ENCODE data around the gene HCFC1R1.

Gene HCFC1R1

DNA sequence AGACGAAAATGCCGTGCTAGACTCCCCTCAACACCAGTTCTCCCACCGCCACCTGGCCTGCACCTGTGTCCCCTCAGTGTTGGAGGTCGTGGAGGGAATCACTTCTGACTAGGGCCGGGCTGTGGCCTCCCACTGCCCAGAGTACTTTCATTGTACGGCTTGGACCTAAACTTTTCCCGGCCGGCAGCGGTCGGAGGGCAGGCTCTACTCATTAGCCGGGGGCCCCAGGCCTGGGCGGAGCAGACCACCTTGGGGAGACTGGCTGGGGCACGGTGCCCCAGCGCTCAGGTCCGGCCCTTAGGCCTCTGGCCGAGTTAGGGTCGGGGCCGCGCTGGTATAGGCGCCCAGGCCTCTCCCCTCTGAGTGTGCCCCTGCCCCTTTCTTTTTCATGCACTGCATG is 6.4 kb downstream of the HCFC1R1 start:
- no peak for DNase-seq

DNA sequence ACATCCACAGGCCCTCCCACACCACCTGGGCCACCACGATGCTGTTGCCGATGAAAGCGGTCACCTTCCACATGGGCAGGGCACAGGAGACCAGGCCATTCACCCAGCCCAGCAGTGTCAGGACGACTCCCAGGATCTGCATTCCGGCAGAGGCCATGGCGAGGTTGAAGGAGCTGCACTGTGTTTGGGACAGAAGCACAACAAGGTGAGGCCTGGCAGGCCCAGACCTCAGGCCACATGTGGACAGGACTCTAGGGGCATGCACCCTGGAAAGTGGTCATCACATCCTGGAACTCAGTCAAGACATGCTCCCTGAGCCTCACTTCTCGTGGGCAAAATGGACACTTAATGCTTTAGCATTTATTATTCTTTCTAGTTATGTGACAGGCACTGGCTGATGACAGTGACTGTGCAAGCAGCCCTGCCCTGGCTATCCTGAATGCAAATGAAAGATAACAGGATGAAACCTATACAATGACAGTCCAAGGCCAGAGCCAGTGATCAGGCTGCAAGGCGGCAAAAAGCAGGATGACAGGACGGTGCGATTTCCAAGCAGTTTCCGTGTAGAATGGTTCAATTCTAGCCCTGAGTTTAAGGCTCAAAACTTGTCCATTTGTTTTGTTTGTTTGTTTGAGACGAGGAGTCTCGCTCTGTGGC is 7.7 kb downstream of the HCFC1R1 start:
- no peak for DNase-seq

DNA sequence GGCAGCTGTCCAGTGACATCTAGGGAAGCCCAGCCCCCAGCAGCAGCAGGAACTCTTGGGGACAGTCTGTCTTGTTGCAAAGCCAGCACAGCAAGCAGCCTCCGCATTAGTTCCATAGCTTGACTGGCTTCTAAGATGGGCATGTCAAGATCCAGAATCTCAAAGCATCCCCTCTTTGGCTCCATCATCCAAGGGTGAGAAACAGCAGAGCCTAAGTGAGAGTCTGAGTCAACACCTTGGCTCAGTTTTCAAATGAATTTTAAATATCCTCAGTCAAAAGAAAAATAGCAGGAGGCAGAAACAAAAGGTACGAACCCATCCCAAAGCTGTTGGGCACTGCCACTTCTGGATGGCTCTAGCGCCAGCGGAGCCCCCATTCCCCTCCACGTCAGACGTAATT is 8.8 kb downstream of the HCFC1R1 start:
- no peak for DNase-seq

DNA sequence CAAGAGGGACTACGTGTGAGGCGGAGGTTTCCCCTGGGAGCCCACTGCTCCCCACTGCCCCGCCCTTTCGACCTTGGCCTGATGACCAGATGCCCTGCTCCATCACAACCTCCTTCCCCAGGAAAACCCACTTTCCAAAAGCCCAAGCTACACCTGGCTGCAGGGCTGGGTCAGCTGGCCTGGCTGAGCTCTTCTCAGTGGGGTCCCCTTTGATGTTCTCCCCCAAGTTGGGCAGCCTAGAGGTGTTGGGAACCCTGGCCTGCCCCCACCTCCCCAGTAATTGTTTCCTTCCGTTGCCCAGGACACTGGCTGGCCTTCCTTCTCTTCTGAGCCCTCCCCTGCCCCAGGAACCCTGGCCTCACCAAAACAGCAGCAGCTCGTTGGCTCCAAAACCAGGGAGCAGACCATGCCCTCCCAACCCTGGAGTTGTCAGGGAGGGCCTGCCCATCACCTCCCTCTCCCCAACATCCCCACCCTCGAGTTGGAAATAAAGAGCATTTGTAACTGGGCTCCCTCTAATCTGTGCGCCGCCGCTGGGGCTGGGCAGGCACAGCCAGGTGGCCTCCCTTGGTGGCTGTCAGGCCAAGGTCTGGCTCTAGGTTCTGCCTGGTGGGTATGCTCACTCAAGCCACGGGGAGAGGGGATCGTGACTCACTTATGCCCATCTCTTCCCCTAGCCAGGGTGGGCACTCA is 9.6 kb downstream of the HCFC1R1 start:
- DNase-seq, result no peak

DNA sequence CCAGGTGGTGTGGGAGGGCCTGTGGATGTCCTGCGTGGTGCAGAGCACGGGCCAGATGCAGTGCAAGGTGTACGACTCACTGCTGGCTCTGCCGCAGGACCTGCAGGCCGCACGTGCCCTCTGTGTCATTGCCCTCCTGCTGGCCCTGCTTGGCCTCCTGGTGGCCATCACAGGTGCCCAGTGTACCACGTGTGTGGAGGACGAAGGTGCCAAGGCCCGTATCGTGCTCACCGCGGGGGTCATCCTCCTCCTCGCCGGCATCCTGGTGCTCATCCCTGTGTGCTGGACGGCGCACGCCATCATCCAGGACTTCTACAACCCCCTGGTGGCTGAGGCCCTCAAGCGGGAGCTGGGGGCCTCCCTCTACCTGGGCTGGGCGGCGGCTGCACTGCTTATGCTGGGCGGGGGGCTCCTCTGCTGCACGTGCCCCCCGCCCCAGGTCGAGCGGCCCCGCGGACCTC is 10.2 kb downstream of the HCFC1R1 start:
- DNase-seq, result no peak

DNA sequence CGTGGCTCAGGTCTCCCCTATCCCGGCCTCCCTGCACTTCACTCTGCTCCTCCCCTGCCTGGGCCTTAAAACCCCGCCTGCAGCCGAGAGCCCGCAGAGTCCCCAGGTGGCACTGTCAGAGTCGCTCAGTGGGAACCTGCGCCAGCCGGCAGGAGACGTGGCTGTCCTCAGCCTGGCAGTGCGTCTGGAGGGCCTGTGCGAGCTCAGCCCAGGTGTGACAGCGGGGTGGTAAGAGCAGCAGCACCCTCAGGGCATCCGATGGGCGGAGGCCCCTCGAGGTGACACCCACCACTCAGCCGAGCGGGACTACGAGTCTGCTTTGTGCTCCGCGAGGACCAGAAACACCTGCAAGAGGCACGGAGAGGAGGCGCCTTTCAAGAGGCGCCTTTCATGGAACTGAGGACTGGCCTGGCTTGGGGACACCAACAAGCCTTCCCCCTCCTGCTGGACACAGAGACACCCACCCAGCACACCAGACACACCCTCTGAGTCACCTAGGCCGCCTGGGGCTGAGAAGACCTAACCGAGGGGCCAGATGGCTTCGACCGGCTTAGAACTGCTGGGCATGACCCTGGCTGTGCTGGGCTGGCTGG is 10.8 kb downstream of the HCFC1R1 start, which contains the start of gene CLDN9:
Gene CLDN9, plus strand, starts transcription at position 96 of the 593 bp plus-strand sequence. Its CDS starts 440 bp downstream, at position 536.
- no peak for DNase-seq

DNA sequence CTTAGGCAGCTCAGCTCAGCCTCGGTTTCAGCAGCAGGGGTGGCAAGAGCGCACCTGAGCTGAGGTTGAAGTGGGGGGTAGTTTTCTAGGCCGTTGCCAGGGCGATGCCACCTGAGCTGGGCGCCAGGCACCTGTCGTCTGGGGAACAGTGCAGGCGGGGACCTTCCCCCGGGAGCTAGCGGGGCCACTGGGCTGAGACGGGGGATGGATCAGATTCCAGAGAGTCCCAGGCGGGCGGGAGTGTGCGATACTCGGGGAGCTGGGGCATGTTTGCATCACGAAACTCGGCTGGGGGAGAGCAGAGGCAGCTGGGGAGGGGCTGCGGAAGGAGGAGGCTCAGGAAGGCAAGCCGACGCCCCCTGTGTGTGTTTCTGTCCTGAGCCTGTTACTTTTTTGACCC is 11.5 kb downstream of the HCFC1R1 start:
- DNase-seq, result no peak

DNA sequence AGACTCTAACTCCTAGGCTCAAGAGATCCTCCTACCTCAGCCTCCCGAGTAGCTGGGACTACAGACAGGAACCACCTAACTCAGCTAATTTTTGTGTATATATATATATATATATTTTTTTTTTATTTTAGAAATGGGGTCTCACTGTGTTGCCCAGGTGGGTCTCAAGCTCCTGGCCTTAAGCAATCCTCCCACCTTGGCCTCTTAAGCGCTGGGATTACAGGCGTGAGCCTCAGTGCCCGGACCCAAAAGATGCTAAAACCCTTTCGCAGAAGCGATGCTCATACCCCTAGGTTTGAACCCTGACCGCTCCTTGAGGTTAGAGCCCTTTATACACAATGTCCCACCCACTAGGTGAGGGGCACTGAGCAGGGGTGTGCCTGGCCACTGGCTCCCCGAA is 13.2 kb downstream of the HCFC1R1 start:
- DNase-seq, result no peak

DNA sequence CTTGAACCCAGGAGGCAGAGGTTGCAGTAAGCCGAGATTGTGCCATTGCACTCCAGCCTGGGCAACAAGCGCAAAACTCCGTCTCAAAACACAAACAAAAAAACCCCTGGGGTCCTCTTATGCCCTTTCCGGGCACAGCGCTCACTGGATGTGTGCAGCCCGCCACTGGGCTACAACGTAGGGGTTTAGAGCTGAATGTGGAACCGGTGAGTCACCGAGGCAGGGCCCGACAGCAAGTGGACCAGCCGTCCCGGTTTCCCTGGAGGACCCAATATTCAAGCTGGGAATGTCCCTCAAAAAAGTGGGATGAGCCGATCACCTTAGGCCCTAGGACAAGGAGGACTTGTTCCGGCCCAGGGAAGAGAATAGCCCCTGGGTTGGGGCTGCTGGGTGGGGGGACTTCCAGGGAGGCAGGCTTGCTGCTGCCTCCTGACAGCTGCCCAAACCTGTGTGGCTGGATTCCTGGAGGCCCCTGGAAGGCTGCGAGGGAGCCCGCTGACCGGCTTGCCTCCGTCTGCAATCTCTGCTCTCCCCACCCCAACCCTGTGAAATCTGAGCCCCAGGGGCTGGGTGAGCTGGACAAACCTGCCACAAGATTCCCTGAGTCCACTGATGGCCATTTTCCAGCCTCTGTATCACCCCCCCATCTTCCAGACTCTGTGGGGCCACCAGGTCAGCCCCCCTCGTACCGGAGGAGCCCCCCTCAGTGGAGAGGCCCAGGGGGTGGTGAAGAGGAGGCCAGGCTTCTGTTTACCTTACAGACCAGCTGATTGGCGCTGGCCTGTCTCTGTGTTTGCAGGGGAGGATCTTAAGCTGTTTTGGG is 14.0 kb downstream of the HCFC1R1 start:
- DNase-seq, result no peak

DNA sequence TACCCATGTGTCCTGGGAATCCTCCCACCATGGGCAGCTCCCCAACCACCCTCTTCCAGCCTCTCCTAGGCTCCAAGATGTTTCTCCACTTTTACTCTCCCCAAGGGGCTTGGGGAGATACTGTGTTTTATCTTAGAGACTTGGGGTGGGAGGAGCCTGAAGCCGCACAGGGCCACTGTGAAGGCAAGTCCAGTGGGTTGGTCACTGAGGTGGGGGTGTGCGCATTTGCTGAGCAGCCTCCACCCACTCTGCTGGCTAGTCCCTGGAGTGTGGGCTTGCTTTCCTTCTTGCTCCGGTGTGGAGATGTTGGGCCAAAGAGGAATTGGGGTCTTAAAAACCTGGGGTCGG is 15.1 kb downstream of the HCFC1R1 start:
- DNase-seq, result no peak

DNA sequence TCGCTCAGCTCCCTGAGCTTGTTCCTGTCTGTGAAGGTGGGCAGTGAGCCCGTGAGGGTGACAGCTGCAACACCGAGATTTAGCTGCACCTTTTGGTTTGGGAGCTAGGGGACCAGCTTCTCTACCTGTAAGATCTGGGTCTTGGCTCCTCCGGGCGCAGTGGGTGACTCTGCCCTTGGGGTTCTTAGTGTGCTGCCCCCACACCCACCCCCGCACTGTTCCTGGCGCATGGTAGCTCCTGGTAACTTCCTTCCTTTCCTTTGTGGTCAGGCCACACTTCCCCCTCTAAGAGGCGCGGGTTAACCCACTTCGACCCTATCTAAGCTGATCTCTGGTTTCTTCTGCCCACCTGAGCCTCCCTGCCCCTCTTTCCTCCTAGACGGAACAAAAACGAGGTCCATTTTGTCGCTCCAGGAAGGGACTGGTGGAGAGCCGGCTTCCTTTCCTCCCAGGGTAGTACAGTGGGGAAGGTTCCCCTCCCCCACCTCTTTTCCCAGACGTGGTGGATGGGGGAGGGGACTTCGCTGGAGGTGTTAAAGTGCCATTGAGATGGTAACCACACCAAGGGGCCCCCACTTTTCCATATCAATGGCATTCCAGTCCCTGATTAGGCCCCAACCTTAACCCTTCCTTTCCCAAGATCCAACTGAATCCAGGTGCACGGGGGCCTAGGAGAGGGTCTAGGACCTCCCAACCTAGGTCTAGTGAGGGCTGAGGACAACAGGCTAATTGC is 15.6 kb downstream of the HCFC1R1 start:
- DNase-seq, result no peak

DNA sequence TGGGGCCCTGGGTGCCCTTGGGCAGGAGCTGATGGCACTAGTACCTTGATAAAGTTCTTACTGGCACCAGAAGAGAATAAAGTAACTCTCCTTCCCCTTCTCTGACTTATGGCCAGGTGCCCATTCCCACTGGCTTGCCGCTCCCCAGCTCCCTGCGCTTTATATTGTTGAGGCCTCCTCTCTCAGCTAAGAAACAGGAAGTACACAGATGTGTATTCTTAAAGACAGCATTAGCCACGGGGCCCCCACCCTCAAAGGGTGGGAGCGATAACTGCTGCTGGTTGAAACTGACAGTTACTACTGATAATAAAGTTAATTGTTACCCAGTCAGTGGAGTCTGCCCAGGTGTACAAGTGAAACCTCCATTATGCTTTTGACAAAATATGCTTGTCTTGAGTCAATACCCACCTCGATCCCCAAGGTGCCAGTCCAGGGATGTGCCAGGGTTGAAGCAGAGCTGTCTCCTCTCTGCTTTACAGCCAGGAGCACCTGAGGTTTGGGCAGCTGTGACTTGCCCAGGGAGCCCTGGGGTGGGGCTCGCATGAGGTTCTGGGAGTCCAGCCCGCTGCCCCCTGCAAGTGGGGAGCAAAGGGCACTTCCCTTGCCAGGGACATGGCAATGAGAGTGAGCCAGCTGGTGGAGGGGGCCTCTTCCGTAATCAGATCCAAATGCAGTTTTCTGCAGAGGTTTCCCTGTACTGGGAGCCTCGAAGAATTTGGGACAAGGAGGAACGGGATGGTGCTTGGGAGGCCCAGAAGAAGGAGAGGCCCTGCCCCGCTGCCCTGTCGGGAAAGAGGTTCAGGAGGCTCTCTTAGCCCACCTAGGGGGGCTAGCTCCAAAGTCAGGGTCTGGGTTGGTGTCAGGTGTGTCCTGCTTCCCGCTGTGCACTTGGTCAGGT is 16.4 kb downstream of the HCFC1R1 start:
- DNase-seq, result no peak

DNA sequence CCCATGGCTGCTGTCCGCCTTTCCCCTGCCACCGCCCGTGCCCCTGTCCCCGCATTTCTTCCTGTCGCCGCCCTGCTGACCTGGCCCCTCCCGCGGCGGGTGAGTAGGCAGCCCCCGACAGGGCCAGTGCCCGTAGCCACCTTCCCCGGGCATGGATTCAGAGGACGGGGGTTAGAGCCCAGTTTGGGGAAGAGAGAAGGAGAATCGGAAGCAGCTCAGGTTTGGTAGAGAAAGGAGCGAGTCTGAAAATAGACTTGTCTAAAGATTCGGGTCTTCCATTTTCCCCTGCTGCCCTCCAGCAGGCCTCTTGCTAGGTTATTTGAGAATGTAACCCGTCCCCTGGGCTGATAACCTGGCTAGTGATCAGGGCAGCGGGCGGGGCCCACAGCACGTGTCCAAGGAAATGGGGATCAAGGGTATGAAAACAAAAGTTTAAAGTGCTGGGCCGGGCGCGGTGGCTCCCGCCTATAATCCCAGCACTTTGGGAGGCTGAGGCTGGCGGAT is 18.9 kb downstream of the HCFC1R1 start:
- DNase-seq, result no peak

DNA sequence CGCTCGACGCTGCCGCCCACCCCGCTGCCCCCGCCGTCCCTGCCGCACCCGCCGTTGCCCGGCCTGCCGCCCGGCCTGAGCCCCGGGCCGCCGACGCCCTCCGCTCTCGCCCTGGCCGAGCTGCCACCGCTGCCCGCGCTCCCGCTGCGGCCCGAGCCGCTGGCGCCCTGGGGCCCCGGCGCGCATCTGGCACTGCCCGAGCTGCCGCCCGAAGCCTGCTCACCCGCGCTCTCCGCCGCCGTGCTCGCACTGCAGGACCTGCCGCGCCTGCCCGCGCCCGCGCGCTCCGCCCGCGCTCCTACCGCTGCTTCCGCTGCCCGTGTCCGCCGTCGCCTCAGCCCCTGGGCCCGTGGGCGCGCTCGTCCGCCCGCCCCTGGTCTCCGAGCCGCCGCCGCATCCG is 19.4 kb downstream of the HCFC1R1 start:
- no peak for DNase-seq

DNA sequence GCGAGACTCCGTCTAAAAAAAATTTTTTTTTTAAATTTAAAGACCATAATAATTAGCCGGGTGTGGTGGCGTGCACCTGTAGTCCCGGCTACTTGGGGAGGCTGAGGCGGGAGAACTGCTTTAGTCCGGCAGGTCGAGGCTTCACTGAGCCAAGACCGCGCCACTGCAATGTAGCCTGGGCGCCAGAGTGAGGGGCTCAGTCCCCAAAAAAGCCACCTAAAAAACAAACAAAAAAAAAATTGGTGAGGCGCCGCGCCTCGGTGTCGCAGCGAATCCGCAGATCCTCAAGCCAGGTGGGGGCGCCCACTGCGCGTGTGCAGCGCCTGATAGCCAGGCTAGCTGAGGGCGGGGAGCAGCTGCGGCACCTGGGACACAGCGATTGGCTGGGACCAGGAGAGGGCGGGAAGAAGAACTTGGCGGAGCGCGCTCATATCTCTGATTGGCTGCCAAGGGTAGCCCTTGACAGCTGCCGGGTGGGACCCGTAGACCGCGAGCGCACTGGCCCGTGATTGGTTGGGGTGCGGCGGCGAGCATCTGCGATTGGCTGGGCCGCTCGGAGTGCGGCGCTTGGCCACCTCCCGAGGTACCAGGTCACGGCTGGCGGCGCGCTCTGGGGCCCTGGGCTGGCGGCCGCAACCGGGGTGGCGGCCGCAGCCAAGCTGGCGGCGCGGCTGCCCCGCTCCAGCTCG is 20.0 kb downstream of the HCFC1R1 start:
- DNase-seq, result peak; percentile 95

DNA sequence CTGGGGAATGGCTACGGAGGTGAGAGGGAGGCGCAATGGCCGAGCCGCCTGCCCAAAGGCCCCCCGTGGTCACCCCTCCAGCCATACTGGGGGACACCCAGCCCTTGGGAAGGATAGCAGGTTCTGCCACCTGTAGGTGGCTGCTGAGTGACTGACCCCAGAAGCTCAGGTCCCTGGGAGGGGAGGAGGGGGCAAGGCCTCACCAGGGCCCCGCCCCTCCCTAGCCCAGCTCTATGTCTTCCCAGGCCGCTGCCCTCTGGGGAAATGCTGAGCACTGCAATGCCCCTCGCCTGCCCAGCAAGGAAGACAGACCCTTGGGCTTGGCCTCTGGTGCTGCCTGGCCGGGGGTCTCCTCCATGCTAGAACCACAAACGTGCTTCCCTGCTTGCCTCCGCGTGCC is 22.4 kb downstream of the HCFC1R1 start:
- no peak for DNase-seq

DNA sequence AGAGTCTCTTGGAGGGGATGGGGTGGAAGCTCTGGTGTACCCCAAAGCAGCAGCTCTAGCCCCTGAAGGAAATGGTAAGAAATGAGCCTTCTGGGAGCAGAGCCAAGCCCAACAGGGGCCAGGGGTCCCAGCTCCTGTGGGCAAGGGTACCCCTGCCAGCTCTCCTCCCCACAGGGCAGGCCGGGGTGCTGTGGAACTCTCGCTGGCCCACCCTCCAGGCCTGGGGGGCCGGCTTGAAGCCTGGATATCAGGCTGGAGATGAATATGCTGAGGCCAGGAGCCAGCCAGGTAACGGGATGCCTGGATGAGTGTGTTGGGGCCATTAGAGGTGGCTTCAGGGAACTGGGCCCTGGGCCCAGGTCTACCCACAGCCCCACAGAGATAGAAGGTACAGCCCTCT is 23.2 kb downstream of the HCFC1R1 start:
- DNase-seq, result no peak

DNA sequence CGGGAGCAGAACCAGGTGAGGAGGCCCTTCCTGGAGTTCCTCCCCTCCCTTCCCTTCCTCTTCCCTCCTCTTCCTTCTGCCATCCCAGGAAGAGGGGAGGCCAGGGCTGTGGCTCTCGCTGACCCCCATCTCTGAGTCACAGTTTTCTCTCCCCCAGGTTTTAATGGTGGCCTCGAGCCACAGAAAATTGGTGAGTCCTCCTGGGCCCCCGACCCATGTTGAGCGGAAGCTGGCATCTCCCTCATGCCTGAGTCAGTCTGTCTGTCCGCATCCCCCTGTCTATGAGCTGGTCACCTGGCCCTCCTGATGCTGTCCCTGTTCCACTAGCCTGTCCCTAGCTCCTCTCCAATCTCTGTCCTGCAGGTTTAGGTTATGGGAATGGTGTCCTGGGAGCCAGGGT is 23.8 kb downstream of the HCFC1R1 start:
- DNase-seq, result no peak

DNA sequence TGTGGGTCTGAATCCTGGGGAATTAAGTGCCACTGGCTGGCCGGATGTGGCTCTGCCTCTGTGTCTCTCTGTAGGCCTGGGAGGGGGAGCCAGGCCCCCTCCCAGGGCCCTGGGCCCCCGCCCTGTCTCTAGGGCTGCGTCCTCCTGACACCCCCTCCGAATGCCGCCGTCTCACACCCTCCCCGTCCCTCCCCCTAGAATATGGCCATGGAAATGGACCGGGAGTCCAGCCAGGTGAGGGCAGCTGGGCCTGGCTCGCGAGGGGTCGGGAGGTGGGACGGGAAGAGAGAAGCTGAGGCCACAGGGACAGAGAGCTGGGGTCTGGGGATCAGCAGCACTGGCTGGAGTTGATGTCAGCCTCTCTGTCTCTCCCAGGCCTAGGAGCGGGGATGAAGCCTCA is 27.4 kb downstream of the HCFC1R1 start:
- DNase-seq, result no peak

DNA sequence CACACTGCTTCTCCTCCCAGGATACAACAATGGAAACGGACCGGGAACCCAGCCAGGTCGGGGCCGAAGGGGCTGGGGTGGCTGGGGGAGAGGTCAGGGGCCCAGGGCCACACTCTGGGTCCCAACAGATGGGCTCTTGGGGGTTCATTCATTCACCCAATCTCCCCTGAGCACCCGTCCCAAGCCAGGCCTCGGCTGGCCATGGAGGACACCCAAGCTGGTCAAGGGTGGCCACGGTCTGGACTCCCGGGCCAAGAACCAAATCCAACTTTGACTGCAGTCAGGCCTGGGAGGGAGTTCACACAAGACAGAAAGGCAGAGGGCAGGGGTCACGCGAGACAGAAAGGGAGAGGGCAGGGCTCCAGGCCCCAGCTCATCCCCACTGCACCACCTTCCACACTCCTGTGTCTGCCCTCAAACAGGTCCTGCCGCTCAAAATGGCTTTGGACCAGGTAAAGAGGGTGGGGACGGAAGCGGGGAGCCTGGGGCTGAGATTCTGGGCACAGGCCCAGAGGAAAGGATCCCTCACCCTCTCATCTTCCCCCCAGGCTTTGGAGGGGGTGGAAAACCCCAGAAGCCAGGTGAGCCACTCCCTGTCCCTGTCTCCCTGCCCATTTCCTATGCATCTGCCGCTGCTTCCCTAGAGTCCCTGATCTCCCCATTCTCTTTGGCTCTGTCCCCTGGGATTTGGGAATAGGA is 31.2 kb downstream of the HCFC1R1 start:
- DNase-seq, result no peak

Measured in NCI-H1694 (cell line).